HG03045 (cell line): ENCODE data around the gene EPAS1.
"Not testable (repeated sequence)": the region's sequence is repeated elsewhere in the genome, so short reads cannot be mapped to it uniquely, and the experiment has no call there.

Experiments used
- ATAC-seq: cut with Tn5 transposase; IDR thresholded peaks from one replicate; pipeline ENCODE4 v1.9.1; 2021; ENCODE audit warnings: mild to moderate bottlenecking, moderate library complexity; ENCODE audit not compliant: unreplicated experiment

The EPAS1 gene

DNA sequence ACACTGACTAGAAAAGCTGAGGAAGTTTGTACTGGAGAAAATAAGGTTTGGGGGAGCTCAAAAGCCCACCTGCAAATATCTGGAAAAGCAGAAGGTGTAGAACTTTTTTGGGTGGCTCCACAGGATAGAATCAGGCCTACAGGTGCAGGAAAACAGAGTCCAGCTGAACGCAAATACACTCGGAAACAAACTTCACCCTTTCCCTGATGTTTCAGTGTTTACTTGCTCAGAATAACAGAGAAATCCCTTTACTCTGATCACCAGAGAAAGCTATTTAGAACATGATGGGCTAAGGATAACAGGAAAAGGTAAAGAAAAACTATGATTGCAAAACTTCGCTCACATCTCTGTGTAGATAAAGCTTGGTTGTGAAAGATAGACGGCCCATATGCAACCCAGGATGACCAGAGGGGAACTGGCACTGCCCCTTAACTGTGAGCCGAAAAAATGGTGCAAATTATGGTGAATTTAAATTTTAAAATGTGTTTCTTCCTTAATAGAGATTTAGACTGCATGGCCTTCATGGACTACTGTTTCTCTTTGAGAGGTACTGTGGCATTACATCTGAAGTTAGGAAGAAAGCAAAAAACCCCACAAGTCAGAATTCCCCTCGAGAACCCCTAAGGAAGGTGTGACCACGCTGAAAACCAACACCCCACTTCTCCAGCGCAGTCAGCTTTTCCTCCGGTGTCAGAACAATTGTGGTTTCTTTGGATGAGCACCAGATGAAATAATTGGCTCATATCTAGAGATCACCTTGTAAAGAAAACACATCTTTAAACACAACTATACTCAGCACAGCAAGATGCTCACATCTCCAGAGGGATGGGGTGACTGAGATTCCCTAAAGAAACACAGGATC lies 97.7 kb downstream of the EPAS1 start:
- ATAC-seq: no peak

DNA sequence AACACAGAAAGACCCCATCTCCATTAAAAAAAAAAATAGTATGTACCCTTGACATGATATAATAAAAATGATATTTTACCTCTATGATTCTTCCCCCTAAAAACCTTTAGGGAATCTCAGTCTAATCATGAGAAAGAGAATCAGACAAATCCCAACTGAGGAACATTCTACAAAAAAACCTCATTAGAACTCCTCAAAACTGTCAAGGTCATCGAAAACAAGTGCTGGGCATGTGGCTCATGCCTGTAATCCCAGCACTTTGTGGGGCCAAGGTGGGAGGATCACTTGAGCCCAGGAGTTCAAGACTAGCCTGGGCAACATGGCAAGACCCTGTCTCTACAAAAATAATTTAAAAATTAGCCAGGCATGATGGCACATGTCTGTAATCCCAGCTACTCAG lies 98.5 kb downstream of the EPAS1 start:
- ATAC-seq: not testable (repeated sequence)

DNA sequence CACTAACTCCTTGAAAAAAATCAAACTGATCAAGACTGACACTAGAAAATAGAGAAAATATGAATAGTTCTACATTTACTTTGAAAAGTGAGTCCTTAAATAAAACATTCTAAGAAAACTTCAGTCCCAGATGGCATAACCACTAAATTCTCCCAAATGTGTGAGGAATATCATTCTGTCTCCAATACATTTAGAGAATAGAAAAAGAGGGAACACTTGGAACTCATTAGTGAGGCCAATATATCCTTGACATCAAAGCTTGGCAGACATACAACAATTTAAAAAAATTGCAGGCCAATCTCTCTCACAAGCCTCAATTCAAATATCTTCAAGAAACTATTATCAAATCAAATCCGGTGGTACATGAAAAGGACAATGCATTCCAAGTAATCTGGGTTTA lies 102.8 kb downstream of the EPAS1 start:
- no peak for ATAC-seq

DNA sequence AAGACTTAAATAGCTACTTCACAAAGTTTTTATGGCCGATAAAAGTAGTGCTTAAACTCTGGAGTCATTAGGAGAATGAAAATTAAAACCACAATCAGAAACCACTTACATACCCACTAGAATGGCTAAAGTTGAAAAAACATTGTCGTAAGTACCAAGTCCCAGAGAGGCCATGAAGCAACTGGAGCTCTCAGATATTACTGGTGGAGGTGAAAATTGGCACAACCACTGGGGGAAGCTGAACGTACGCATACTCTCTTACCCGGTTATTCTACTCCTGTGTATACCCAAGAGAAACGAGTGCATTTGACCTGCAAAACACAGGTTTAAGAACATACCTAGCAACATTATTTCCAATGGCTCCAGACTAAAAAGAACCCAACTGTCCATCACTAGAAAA lies 105.7 kb downstream of the EPAS1 start:
- ATAC-seq: no peak

DNA sequence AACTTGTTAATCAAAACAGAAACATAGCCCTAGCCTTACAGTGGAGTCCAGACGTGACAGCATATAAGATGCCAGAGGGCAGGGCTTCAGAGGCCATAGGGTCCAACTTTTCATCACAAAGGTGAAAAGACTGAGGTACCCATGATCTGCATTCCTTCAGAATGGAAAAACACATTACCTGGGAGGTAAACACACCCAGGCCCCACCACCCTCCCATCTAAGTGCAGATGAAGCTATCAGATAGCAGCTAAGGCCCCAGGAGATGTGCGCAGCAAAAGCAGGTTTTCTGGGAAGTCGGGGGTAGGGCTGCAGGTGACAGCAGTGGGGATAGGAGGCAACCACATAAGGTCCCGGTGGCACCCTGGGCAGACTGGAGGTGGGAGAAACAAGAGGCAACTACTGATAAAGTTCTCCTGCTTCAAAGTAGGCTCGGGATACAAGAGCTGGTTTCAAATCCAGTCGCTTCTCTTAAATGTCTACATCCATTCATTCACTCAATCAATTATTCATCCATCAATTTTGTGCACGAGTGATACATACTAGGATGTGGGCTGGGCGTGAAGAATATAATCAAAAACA lies 107.1 kb downstream of the EPAS1 start:
- ATAC-seq: no peak

DNA sequence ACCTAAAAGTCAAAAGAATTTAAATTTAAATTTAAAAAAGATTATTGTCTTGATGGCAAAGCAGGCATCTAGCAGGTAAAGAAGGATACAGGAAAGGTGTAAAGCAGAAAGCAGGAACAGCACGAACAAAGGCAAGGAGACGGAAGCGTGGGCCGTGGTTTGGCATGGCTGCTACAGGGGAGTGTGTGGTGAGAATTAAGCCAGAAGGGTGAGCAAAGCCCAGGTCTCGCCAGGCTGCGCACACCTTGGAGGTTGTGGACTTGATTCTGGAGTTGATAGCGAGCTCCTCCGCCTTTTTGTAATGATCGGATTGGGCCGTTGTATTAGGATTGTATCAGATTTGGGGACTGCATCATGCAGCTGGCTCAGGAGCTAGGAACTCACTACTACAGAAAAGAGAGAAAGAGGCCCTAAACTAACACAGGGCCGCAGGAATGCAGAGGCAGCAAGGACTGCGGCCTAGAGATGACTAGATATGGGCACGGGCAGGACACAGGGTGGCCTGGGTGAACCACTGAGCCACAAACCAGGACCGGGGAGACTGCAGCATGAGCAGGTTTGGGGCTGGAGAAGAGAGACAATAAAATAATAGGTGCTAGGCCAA lies 110.7 kb downstream of the EPAS1 start:
- ATAC-seq: no peak

DNA sequence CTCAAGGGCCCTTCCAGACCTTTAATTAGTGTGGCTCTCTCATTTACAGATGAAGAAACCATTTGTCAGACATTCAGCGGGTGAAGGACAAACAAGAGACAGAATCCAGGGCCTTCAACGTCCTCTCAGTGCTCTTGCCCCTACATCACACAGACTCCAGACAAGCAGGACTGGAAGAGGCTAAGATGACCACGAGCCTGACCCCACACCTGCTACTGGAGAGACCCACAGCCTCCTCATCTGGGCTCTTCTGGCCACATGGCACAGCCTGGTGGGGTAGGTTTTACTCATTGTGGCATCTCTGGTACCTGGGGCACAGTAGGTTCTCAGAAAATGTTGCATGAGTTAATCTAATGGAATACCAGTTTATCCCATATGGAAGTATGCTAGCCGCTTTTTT lies 112.5 kb downstream of the EPAS1 start:
- no peak for ATAC-seq

DNA sequence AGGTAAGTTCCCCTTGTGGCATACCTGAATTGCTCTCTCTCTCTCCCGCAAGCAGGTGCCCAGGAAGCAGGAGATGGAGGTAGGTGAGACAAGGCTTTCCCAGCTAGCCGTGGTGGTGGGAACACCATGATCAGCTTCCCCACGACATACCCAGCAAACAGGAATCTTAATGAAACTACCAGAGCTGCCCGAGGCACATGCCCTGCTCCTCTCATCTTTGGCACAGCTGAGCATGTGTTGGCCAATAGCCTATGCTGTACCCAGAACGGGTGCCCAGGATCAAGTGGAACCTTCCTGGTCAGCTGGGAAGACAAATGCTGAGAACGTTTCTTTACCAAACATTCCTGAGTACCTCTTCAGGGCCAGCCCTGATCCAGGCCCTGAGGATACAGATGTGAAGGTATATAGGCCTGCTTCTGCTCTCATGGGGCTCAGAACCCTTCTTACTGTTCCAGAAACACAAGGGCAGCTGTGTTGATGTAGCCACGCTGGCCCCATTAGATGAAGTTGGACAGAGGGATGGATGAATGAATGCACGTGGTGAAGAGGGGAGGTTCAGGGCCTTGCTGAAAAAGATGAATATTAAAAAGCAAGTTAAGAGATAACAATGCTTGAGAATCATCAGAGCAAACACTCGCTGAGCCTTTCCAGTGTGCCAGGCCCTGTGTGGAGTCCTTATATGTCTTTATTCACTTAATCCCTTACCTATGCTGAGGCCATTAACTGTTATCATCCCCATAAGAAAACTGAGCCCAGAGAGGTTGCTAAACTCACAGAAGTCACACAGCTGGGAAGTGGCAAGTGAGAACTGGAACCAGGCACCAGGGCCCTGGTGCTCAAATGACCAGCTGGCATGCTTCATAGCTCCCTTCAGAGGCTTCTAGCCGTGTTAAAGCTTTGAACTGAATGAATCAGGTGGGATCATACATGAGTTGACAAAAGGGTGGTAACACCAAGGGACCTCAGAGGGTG lies 113.4 kb downstream of the EPAS1 start:
- no peak for ATAC-seq

DNA sequence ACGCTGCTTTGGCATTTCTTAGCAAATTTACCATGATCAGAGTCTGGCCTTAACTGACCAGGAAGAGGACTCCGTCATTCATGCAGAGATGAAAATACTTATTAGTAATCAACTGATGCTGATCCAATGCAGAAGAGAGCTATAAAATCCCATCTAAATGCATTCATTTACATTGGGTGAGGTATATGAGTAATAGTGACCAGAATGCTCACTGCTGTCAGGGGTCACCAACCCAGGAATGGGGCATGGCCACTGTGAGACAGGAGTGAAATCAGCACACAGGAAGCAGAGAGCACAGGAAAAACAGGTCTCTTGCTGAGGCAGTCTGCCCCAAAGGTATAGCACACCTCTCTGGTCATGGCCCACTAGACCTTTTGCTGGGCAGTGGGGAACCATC lies 114.0 kb downstream of the EPAS1 start:
- no peak for ATAC-seq

DNA sequence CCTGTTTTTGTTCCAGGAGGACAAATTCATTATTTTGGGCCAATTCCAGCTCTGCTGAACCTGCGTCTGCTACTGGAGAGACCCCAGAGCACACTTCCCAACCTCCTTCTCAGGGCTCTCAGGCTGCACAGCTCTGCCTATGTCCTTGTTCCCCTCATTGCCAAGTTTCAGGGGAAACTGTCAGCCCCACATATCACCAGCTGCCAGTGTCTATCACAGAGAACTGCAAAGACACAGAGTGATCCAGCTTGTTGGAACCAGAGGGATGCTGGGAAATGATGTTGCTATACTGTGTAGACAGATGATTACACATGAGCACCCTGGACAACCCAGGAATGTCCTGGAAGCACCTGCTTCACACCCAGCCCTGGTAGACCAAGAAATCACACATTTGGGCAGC lies 114.8 kb downstream of the EPAS1 start:
- ATAC-seq: no peak

DNA sequence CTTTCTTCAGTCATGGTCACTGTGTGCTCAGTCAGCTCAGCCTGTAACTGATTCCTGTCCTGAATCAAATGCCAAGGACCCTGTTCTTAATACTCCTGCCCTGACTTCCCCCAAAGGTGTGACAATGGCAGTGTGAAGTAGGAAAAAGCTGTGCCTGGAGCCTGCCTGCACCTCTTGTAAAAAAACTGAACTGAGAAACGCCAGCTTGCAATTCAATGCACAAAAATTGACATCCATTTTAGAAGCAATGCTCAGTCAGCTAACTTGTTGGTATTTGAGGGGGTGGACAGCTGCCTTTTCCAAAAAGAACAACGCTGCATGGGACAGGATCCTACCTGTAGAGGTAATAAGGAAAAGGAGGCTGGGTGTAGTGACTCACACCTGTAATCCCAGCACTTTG lies 115.9 kb downstream of the EPAS1 start:
- ATAC-seq: no peak

DNA sequence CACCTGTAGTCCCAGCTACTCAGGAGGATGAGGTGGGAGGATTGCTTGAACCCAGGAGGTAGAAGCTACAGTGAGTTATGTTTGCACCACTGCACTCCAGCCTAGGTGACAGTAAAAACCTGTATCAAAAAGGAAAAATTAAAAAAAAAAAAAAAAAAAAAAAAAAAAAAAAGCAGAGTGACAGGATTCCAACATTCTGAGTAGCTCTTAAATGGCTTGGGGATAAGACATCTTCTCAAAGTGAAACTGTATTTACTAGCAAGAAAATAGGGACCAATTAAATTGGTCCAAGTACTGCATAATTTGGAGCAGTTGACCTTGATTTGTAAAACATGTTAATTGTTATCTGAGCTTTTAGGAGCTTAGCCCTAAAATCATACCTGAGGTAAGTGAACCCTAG lies 116.4 kb downstream of the EPAS1 start:
- no peak for ATAC-seq

DNA sequence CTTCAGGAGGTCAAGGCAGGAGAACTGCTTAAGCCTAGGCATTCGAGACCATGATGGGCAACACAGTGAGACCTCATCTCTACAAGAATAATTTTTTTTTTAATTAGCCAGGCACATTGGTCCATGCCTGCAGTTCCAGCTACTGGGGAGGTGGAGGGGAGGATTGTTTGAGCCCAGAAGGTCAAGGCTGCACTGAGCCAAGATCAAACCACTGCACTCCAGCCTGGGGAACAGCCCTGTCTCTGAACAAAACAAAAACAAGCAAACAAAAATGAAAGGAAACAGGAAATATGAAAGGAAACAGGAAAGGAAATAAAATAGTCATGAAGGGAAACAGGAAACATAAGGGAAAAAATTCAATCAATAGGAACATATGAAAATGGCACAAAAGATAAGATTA lies 117.5 kb downstream of the EPAS1 start:
- no peak for ATAC-seq

DNA sequence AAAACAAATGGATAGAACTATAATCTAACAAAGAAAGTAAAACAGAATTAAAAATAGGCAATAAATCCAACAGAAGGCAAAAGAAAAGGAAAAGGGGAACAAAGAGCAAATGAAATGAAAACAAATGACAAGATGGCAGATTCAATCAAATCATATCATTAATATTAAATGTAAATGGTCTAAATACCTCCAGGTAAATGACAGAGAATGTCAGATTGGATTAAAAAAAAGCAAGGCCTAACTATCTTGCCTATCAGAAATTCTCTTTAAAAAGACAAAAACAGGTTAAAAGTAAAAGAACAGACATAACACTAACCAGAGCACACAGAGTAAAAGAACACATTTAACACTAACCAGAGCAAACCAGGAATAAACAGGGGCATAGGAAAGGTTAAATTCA lies 119.1 kb downstream of the EPAS1 start:
- no peak for ATAC-seq

DNA sequence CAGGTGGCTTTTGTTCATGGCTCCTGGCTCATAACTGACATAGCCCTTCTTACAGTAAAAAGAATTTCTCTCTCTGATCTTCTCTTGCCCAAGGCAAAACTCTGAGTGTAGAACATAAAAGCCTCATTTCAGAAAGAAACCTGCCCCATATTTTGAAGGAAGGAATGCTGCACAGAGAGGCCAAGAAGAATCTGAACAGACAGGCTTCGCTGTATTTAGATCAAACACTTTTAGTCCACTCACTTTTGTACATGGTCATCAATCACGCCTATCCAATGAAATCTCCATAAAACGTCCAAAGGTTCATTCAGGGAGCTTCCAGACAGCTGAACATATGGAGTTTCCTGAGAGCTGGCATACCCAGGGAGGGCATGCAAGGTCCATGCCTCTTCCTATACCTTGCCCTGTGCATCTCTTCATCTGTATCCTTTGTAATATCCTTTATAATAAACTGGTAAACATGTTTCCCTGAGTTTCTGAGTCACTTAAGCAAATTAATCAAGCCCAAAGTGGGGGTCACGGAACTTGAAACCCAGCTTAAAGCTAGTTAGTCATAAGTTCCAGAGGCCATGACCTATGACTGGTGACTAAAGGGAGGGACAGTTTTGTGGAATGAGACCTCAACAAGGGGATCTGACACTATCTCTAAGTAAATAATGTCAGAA lies 119.7 kb downstream of the EPAS1 start:
- no peak for ATAC-seq

DNA sequence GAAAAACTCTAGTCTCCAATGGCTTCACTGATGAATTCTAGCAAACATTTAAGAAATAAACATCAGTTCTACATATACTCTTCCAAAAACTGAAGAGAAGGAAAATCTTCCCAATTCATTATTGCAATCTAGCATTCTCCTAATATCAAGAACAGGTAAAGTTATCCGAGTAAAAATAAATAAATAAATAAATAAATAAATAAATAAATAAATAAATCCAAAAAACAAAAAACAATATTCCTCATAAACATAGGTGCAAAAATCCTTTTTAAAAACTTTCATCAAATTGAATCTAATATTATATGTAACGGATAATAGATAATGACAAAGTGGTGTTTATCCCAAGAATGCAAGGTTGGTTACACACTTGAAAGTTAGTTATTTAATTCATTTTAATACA lies 123.7 kb downstream of the EPAS1 start:
- ATAC-seq: no peak

DNA sequence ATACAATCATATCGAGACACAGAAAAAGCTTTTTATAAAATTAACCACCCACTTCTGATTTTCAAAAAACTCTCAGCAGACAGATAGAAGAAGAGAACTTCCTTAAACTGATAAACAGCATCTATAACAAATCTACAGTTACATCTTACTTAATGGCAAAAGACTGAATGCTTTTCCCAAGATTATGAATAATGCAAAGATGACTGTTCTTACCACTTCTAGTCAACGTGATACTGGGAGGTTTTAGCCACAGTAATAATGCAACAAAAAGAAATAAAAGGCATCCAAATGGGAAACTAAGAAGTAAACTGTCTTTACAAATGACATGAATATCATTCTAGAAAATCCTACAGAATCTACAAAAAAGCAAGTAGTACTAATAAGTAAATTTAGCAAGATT lies 124.2 kb downstream of the EPAS1 start:
- no peak for ATAC-seq

DNA sequence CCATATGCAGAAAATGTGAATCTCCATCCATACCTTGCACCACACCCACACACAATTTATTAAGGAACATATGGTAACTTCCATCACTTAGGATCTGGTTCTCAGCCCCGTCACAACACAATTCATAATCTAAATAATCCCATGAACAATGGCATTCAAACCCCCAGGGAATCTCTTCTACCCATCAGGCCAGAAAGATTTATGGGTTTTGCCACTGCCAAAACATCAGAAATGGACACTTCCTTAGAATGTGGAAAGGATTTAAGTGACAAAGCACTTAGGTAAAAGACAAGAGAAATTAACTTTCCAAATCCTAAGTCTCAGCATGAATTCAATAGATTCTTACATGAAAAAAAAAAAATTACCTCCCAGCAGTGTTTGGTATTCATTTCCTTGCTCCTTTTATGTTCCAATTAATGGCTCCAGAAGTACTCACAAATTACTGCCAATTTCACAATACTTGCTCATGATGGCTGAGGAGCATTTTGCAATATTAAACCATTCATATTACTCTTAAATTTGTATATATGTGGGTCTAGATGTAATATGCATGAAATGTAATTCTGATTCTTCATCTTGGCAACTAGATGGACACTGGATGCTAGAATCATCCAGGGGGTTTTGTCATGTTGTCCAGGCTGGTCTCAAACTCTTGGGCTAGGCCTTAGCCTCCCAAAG lies 125.6 kb downstream of the EPAS1 start:
- no peak for ATAC-seq

DNA sequence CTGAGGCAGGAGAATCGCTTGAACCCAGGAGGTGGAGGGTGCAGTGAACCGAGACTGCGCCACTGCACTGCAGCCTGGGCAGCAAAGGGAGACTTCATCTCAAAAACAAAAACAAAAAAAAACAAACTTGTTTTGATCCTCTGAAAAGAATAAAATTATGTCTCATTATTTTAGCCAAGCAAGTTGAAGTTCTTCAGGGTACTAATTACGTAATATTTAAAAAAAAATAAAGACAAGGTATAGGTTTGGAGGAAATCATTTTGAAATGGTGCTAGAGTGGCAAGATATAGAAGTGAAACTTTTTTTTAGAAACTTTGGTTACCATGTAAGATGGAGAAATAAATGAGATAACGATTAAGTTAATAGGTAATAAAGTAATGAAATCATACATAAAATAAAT lies 127.7 kb downstream of the EPAS1 start:
- ATAC-seq: no peak

DNA sequence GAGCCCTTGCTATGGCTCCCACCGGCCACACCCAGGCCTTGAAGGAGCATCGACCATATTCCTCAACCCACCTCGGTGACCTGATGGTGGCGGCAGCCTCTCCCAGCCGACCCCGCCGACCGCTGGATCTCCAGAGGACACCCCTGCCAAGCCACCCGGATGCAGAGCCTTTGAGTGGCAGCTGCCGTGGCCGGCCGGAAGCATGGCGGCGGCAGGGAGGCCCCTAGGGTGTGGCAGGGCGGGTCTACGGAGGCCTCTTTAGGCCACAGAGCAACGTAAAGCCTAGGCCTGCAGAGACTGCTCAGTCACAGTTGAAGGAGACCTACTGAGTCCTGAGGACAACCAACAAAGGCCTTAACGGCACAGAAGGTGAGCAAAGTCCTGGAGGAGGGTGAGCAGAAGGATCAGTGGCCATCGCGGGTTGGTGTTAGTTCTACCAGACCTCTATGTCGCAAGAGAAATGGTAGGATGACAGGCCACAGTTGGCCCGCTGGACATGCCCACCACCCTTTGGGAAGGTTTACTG lies 131.8 kb downstream of the EPAS1 start:
- ATAC-seq: no peak
